ENCODE results near the gene TACR1.

Gene TACR1

DNA sequence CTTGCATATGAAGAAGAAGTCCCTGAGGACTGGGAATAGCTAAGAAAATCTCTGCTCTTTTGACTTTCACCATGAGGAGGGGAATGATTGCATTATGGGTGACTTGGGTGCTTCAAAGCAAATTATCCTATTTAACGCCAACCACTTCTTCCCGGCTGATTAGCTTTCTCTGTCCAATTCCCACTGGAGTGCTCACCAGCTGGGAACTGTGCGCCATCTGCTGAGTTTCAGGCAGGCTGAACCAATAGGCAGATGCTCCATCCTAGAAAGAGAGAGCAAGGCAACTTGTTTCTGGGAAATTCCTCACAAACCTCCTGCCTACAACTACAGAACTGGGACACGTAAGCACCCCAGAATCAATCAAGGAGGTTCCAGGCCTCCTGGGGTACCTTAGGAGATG lies 191.5 kb downstream of the TACR1 start:
- TF ChIP-seq, protein P1, sequence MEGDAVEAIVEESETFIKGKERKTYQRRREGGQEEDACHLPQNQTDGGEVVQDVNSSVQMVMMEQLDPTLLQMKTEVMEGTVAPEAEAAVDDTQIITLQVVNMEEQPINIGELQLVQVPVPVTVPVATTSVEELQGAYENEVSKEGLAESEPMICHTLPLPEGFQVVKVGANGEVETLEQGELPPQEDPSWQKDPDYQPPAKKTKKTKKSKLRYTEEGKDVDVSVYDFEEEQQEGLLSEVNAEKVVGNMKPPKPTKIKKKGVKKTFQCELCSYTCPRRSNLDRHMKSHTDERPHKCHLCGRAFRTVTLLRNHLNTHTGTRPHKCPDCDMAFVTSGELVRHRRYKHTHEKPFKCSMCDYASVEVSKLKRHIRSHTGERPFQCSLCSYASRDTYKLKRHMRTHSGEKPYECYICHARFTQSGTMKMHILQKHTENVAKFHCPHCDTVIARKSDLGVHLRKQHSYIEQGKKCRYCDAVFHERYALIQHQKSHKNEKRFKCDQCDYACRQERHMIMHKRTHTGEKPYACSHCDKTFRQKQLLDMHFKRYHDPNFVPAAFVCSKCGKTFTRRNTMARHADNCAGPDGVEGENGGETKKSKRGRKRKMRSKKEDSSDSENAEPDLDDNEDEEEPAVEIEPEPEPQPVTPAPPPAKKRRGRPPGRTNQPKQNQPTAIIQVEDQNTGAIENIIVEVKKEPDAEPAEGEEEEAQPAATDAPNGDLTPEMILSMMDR (IDR thresholded peaks at IDR 0.05; ENCODE audit: poor library complexity, severe bottlenecking), result no peak
- DNase-seq (ENCODE audit: low spot score), result no peak
- ATAC-seq (ENCODE audit: low read depth), result no peak

GRCh38 chr2:75007061-75007460 lies 192.3 kb downstream of the TACR1 start:
- Histone ChIP-seq H3K4me1 (ENCODE audit: insufficient read depth, poor library complexity, severe bottlenecking) (peaks cover 5% of the 10 kb centered on the region), H3K36me3 (ENCODE audit: low read depth) (no peaks in the 10 kb centered on the region), H3K4me3 (ENCODE audit: severe bottlenecking) (no peak overlapping the region), H3K27ac (ENCODE audit: poor library complexity, severe bottlenecking) (no peak overlapping the region), H3K9me3 (ENCODE audit: severe bottlenecking) (no peaks in the 10 kb centered on the region), H3K27me3 (ENCODE audit: insufficient read depth, poor library complexity, severe bottlenecking) (no peaks in the 10 kb centered on the region)
- TF ChIP-seq, protein P1 (IDR thresholded peaks at IDR 0.05; ENCODE audit: poor library complexity, severe bottlenecking), result no peak
- ATAC-seq (ENCODE audit: low read depth) (no peak), DNase-seq (ENCODE audit: low spot score) (no peak)

More for the DNA sequence above, 191.5 kb downstream of the TACR1 start:
- Histone ChIP-seq H3K4me3 (ENCODE audit: severe bottlenecking) (no peak overlapping the region), H3K4me1 (ENCODE audit: insufficient read depth, poor library complexity, severe bottlenecking) (no peaks in the 10 kb centered on the region), H3K36me3 (ENCODE audit: low read depth) (no peaks in the 10 kb centered on the region), H3K27me3 (ENCODE audit: insufficient read depth, poor library complexity, severe bottlenecking) (no peaks in the 10 kb centered on the region), H3K9me3 (ENCODE audit: severe bottlenecking) (no peaks in the 10 kb centered on the region), H3K27ac (ENCODE audit: poor library complexity, severe bottlenecking) (no peak overlapping the region)

DNA sequence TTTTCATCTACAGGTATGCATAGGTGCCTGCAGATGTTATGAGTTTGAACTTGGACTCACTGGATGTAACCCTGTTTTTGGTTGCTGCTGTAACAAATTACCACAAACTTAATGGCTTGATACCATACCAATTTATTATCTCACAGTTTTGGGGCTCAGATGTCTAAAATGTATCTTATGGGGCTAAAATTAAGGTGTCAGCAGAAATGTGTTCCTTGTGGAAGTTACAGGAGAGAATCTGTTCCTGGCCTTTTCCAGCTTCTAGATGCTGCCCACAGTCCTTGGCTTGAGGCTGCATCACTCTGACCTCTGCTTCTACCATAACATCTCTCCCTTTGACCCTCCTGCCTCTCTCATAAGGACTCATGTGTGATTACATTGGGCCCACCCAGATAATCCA lies 193.3 kb downstream of the TACR1 start:
- Histone ChIP-seq H3K36me3 (ENCODE audit: low read depth) (no peaks in the 10 kb centered on the region), H3K27me3 (ENCODE audit: insufficient read depth, poor library complexity, severe bottlenecking) (no peaks in the 10 kb centered on the region), H3K4me3 (ENCODE audit: severe bottlenecking) (no peak overlapping the region), H3K9me3 (ENCODE audit: severe bottlenecking) (no peaks in the 10 kb centered on the region), H3K4me1 (ENCODE audit: insufficient read depth, poor library complexity, severe bottlenecking) (peaks cover 11% of the 10 kb centered on the region), H3K27ac (ENCODE audit: poor library complexity, severe bottlenecking) (no peak overlapping the region)
- DNase-seq (ENCODE audit: low spot score), result no peak
- TF ChIP-seq, protein P1 (IDR thresholded peaks at IDR 0.05; ENCODE audit: poor library complexity, severe bottlenecking), result no peak
- no peak for ATAC-seq (ENCODE audit: low read depth)

GRCh38 chr2:75003773-75004172 lies 195.5 kb downstream of the TACR1 start:
- no peak overlapping the region for H3K4me3 ChIP-seq (ENCODE audit: severe bottlenecking)
- H3K36me3 ChIP-seq (ENCODE audit: low read depth), result no peaks in the 10 kb centered on the region
- no peak overlapping the region for H3K27ac ChIP-seq (ENCODE audit: poor library complexity, severe bottlenecking)
- ATAC-seq (ENCODE audit: low read depth), result no peak
- TF ChIP-seq, protein P1 (IDR thresholded peaks at IDR 0.05; ENCODE audit: poor library complexity, severe bottlenecking), result no peak
- no peaks in the 10 kb centered on the region for H3K9me3 ChIP-seq (ENCODE audit: severe bottlenecking)
- H3K4me1 ChIP-seq (ENCODE audit: insufficient read depth, poor library complexity, severe bottlenecking), result peaks cover 11% of the 10 kb centered on the region
- no peaks in the 10 kb centered on the region for H3K27me3 ChIP-seq (ENCODE audit: insufficient read depth, poor library complexity, severe bottlenecking)
- DNase-seq (ENCODE audit: low spot score), result no peak

- ATAC-seq (ENCODE audit: low read depth) (no peak), DNase-seq (ENCODE audit: low spot score) (no peak)
- Histone ChIP-seq H3K9me3 (ENCODE audit: severe bottlenecking) (no peaks in the 10 kb centered on the region), H3K27me3 (ENCODE audit: insufficient read depth, poor library complexity, severe bottlenecking) (no peaks in the 10 kb centered on the region), H3K36me3 (ENCODE audit: low read depth) (no peaks in the 10 kb centered on the region), H3K4me3 (ENCODE audit: severe bottlenecking) (no peak overlapping the region), H3K27ac (ENCODE audit: poor library complexity, severe bottlenecking) (no peak overlapping the region), H3K4me1 (ENCODE audit: insufficient read depth, poor library complexity, severe bottlenecking) (peaks cover 11% of the 10 kb centered on the region)
- TF ChIP-seq, protein P1 (IDR thresholded peaks at IDR 0.05; ENCODE audit: poor library complexity, severe bottlenecking), result no peak
Measured at GRCh38 chr2:75003276-75003675, 196.0 kb downstream of the TACR1 start.
